Progenitor cell of endocrine pancreas (in vitro differentiated cells): ENCODE data around the gene STEAP1B. TPM values are rescaled to one million over a fixed set of nuclear protein-coding genes. Genes with fewer than 3 reads are reported as not detected.

Experiments
- DNase-seq: peaks from one replicate; pipeline ENCODE4 v3.0.0; 2021; ENCODE audit warnings: low spot score; ENCODE audit not compliant: unreplicated experiment
- H3K27ac Mint-ChIP-seq: 2 replicates; pipeline ENCODE4 v1.8.0; 2021; ENCODE audit warnings: mild to moderate bottlenecking, moderate library complexity, mixed read lengths
- H3K27me3 Mint-ChIP-seq: 2 replicates; pipeline ENCODE4 v1.8.0; 2021; ENCODE audit warnings: mixed read lengths
- H3K36me3 Mint-ChIP-seq: 2 replicates; pipeline ENCODE4 v1.8.0; 2022; ENCODE audit warnings: mixed read lengths; ENCODE audit not compliant: insufficient read depth
- H3K4me1 Mint-ChIP-seq: 2 replicates; pipeline ENCODE4 v1.8.0; 2021; ENCODE audit warnings: low read depth, mixed read lengths
- H3K4me3 Mint-ChIP-seq: 2 replicates; pipeline ENCODE4 v1.8.0; 2021; ENCODE audit warnings: low read depth, mild to moderate bottlenecking, moderate library complexity, mixed read lengths
- H3K9me3 Mint-ChIP-seq: 2 replicates; pipeline ENCODE4 v1.8.0; 2021; ENCODE audit warnings: low read depth, mixed read lengths
- total RNA-seq: library from RNA; stranded (reverse); gene quantifications from 2 replicates; pipeline ENCODE4 v1.2.1, GENCODE V29; 2021
- TF ChIP-seq, protein P1 (sequence below): fragments of 200-600 bp; sonication (generic); IDR thresholded peaks from one replicate; pipeline ENCODE4 v1.5.0; 2021; ENCODE audit warnings: antibody characterized with exemption, mild to moderate bottlenecking; ENCODE audit not compliant: unreplicated experiment

The STEAP1B gene
- total RNA-seq, 1 donor from 2014 or later: 0.89 TPM

DNA sequence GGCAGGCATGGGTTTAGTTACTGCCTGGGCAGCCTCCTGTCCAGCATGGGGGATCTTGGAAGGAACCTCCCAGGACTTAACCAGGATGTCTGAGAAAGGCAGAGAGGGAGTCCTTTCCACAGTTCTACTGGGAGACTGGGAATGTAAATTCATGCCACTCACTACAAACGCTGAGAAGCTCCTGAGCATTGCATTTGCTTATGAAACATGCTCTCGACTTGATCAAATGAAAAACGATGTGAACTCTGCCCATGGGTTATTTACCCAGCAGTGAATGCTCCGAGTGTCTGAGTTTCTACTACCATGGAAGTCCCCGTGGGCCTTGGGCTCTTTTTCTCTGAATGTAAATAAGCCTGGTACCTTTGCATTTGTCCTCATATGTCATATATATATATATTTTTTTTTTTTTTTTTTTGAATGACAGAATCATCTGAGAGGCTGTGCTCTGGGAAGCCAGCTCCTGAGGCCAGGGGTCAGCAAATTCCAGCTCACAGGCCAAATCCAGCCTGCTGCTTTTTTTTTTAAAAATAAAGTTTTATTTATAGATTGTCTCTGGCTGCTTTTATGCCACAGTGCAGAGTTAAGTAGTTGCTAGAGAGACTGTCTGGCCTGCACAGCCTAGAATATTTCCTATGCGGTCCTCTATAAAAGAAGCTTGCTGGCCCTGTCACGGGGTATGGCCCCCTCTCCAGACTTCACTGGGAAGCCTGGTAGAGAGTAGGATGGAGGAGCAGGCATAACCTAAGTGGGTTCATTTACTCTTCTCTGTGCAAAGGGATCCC is 121.6 kb downstream of the STEAP1B start:
- Mint-ChIP-seq H3K27ac (no peak overlapping the region), H3K9me3 (no peaks in the 10 kb centered on the region), H3K36me3 (no peaks in the 10 kb centered on the region), H3K27me3 (peaks cover 10% of the 10 kb centered on the region), H3K4me3 (no peak overlapping the region), H3K4me1 (peaks cover 15% of the 10 kb centered on the region)
- no peak for DNase-seq
- TF ChIP-seq, protein P1, sequence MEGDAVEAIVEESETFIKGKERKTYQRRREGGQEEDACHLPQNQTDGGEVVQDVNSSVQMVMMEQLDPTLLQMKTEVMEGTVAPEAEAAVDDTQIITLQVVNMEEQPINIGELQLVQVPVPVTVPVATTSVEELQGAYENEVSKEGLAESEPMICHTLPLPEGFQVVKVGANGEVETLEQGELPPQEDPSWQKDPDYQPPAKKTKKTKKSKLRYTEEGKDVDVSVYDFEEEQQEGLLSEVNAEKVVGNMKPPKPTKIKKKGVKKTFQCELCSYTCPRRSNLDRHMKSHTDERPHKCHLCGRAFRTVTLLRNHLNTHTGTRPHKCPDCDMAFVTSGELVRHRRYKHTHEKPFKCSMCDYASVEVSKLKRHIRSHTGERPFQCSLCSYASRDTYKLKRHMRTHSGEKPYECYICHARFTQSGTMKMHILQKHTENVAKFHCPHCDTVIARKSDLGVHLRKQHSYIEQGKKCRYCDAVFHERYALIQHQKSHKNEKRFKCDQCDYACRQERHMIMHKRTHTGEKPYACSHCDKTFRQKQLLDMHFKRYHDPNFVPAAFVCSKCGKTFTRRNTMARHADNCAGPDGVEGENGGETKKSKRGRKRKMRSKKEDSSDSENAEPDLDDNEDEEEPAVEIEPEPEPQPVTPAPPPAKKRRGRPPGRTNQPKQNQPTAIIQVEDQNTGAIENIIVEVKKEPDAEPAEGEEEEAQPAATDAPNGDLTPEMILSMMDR: no peak

- Mint-ChIP-seq H3K4me3 (no peak overlapping the region), H3K27me3 (peaks cover 10% of the 10 kb centered on the region), H3K36me3 (no peaks in the 10 kb centered on the region), H3K9me3 (no peaks in the 10 kb centered on the region), H3K4me1 (peaks cover 22% of the 10 kb centered on the region), H3K27ac (no peak overlapping the region)
- no peak for DNase-seq
- TF ChIP-seq, protein P1: no peak
These were observed 122.3 kb downstream of the STEAP1B start for GRCh38 chr7:22377703-22378102.

DNA sequence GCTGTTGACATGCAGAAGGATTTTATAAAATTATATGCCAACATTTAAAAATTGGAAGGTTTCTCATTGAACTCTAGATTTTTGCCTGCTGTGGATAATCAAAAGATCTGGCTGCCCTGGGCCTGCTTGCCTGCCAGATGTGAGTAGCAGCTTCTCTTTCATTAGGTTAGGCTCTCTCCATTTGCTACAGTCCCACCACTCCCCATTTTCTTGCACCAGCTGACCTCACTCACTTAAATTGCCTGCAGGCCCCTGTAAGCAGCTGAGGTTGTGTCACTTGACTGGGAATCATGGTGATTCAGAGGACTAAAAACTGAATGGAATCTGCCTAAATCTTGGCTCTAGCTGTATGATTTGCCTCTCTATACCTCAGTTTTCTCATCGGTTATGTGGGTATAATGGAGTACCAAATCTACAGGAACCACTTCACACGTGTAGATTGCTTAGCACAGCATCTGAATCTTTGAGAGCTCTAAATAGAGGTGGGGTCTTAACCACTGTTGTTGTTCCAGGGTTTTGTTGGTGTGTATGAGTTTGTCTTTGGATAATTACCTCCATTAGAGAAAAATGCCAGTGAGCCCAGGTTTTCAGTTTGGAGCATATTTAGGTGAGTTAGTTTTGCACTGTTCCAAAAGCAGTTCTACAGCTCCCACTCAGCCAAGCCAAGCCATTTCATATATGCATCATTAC is 124.5 kb downstream of the STEAP1B start:
- H3K27me3 Mint-ChIP-seq: peaks cover 7% of the 10 kb centered on the region
- peaks cover 28% of the 10 kb centered on the region for H3K4me1 Mint-ChIP-seq
- no peak overlapping the region for H3K27ac Mint-ChIP-seq
- TF ChIP-seq, protein P1: no peak
- H3K4me3 Mint-ChIP-seq: no peak overlapping the region
- no peak for DNase-seq
- no peaks in the 10 kb centered on the region for H3K36me3 Mint-ChIP-seq
- H3K9me3 Mint-ChIP-seq: no peaks in the 10 kb centered on the region

- Mint-ChIP-seq H3K36me3 (no peaks in the 10 kb centered on the region), H3K27me3 (peaks cover 8% of the 10 kb centered on the region), H3K27ac (no peak overlapping the region), H3K4me1 (peaks cover 27% of the 10 kb centered on the region), H3K9me3 (no peaks in the 10 kb centered on the region), H3K4me3 (no peak overlapping the region)
- no peak for DNase-seq
- TF ChIP-seq, protein P1: no peak
These were observed 126.1 kb downstream of the STEAP1B start for GRCh38 chr7:22373911-22374310.

GRCh38 chr7:22373388-22373787 is 126.6 kb downstream of the STEAP1B start:
- H3K27ac Mint-ChIP-seq: no peak overlapping the region
- TF ChIP-seq, protein P1: no peak
- no peak for DNase-seq
- H3K27me3 Mint-ChIP-seq: peaks cover 8% of the 10 kb centered on the region
- H3K4me1 Mint-ChIP-seq: peaks cover 27% of the 10 kb centered on the region
- no peak overlapping the region for H3K4me3 Mint-ChIP-seq
- H3K36me3 Mint-ChIP-seq: no peaks in the 10 kb centered on the region
- no peaks in the 10 kb centered on the region for H3K9me3 Mint-ChIP-seq
